ENCODE measurements around the gene NRK.
"Not testable (repeated sequence)": the region's sequence is repeated elsewhere in the genome, so short reads cannot be mapped to it uniquely, and the experiment has no call there.

NRK gene

GRCh38 chrX:105822138-105823091 lies at the start of gene NRK:
NRK (plus strand) TSS chrX:105822539; CDS start chrX:105822846, 307 bp downstream.
- DNase-seq = no peak

GRCh38 chrX:105773801-105774200 lies 48.5 kb upstream of the NRK start:
- DNase-seq = no peak

GRCh38 chrX:105775679-105776078 lies 46.7 kb upstream of the NRK start:
- DNase-seq = no peak

GRCh38 chrX:105781804-105782203 lies 40.5 kb upstream of the NRK start:
- no peak for DNase-seq

GRCh38 chrX:105796877-105797276 lies 25.5 kb upstream of the NRK start:
- not testable (repeated sequence) for DNase-seq

- DNase-seq = no peak
These were observed 18.4 kb upstream of the NRK start for GRCh38 chrX:105803891-105804290.

- DNase-seq = not testable (repeated sequence)
These were observed 16.7 kb upstream of the NRK start for GRCh38 chrX:105805655-105806054.

GRCh38 chrX:105816517-105816916 lies 5.8 kb upstream of the NRK start:
- no peak for DNase-seq

GRCh38 chrX:105820247-105820646 lies 2.1 kb upstream of the NRK start:
- no peak for DNase-seq

GRCh38 chrX:105821471-105822121 lies 743 bp upstream of the NRK start:
- no peak for DNase-seq

GRCh38 chrX:105823092-105823455 lies 735 bp downstream of the NRK start:
- DNase-seq = no peak

GRCh38 chrX:105829011-105829410 lies 6.7 kb downstream of the NRK start:
- no peak for DNase-seq

- DNase-seq = no peak
These were observed 14.9 kb downstream of the NRK start for GRCh38 chrX:105837232-105837631.

- no peak for DNase-seq
These were observed 23.3 kb downstream of the NRK start for GRCh38 chrX:105845631-105846030.

- DNase-seq = not testable (repeated sequence)
These were observed 27.8 kb downstream of the NRK start for GRCh38 chrX:105850100-105850499.

- no peak for DNase-seq
These were observed 43.4 kb downstream of the NRK start for GRCh38 chrX:105865709-105866108.

GRCh38 chrX:105869701-105870100 lies 47.4 kb downstream of the NRK start:
- DNase-seq = no peak

- no peak for DNase-seq
These were observed 48.1 kb downstream of the NRK start for GRCh38 chrX:105870445-105870844.

- no peak for DNase-seq
These were observed 50.6 kb downstream of the NRK start for GRCh38 chrX:105872941-105873340.

- no peak for DNase-seq
These were observed 52.5 kb downstream of the NRK start for GRCh38 chrX:105874790-105875189.

GRCh38 chrX:105876658-105877057 lies 54.3 kb downstream of the NRK start:
- DNase-seq = no peak

GRCh38 chrX:105880491-105880890 lies 58.2 kb downstream of the NRK start:
- no peak for DNase-seq

GRCh38 chrX:105882581-105883275 lies 60.4 kb downstream of the NRK start:
- DNase-seq = no peak

GRCh38 chrX:105894721-105895120 lies 72.4 kb downstream of the NRK start:
- no peak for DNase-seq

All from activated CD4-positive, alpha-beta T cell treated with anti-CD3 and anti-CD28 coated beads for 48 hours (primary cell).